GM18909 (cell line): Measurements from ENCODE around the gene SKIL.
"Not testable (repeated sequence)": the region's sequence is repeated elsewhere in the genome, so short reads cannot be mapped to it uniquely, and the experiment has no call there.

Source experiments
- ATAC-seq: cut with Tn5 transposase; IDR thresholded peaks from one replicate; pipeline ENCODE4 v1.9.1; 2021; ENCODE audit warnings: mild to moderate bottlenecking; ENCODE audit not compliant: unreplicated experiment, poor library complexity

Gene SKIL, protein sequence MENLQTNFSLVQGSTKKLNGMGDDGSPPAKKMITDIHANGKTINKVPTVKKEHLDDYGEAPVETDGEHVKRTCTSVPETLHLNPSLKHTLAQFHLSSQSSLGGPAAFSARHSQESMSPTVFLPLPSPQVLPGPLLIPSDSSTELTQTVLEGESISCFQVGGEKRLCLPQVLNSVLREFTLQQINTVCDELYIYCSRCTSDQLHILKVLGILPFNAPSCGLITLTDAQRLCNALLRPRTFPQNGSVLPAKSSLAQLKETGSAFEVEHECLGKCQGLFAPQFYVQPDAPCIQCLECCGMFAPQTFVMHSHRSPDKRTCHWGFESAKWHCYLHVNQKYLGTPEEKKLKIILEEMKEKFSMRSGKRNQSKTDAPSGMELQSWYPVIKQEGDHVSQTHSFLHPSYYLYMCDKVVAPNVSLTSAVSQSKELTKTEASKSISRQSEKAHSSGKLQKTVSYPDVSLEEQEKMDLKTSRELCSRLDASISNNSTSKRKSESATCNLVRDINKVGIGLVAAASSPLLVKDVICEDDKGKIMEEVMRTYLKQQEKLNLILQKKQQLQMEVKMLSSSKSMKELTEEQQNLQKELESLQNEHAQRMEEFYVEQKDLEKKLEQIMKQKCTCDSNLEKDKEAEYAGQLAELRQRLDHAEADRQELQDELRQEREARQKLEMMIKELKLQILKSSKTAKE

DNA sequence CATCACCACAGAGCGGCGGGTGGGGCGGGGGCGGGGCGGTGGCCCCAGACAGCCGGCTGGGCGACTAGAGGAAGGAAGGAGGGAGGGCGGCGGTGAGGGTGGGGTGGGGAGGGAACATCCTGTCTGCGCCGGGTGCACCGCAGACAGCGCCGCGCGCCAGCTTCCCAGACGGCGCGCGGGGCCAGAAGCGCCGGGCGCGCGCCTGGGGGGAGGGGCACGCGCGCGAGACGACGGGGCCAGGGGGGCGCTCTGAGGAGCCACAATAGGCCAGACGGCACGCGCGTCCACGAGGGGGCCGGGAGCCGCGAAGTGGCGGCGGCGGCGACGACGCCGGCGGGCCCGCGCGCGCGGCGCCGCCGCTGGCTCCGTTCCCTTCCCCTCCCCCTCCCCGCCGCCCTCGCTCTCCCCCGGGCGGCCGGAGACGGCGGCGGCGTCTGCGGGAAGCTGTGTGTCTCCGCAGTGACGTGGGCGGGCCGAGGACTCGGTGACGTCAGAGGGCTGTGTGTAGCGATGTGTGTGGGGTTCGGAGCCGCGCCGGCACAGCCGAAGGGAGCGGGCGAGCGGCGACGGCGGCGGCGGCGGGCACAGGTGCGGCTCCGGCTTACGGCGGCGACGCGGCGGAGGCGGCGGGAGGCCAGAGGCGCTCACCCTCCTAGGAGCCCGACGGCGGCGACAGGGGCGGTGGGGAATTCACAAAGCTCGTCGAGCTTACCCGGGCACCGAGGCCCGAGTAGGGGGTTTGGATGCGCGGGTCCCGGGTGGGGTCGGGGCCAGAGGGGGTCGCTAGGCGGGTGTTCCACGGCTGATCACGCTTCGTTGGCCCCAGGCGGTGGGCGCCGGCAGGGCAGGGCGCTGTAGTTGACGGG, at the start of gene SKIL:
Gene SKIL, plus strand, starts transcription at position 540 of the 866 bp plus-strand sequence. CDS start 2,617 bp downstream, outside the sequence.
- ATAC-seq: peak; percentile 65

DNA sequence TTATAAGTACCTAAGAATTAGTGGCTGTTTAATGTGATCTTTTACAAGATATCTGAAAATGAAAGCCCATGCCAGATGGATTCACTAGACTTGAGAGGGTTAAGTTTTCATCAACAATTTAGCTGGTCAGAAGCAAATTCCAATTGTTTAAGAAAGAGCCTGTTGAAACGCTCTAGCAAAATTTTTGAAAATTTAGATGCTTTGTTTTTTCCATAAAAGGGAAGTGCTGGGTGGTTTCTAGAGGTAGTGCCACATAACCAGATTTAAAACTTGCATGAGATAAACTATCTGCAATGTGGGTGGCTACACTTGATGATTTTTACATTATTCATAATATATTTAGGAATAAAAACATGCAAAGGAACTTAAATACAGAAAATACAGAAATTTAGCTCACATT, 48.5 kb upstream of the SKIL start:
- no peak for ATAC-seq

DNA sequence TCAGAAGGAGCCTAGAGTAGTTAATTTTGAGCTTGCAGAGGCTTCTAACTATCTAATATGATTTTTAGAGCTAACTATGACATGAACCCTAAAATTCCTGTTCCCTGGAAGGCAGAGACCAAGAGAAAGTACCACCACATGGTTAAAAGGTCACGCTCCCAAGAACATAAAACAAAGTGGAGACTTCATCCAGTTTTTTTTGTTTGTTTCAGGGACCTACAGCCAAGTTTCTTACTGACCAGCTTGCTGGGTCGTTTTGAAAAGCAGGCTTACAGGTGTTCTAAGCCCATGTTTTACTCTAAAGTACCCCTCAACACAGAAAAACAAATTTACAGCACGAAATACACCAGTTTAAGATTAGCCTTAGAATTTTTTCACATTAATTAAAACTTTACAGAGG, 39.6 kb upstream of the SKIL start:
- ATAC-seq: no peak

DNA sequence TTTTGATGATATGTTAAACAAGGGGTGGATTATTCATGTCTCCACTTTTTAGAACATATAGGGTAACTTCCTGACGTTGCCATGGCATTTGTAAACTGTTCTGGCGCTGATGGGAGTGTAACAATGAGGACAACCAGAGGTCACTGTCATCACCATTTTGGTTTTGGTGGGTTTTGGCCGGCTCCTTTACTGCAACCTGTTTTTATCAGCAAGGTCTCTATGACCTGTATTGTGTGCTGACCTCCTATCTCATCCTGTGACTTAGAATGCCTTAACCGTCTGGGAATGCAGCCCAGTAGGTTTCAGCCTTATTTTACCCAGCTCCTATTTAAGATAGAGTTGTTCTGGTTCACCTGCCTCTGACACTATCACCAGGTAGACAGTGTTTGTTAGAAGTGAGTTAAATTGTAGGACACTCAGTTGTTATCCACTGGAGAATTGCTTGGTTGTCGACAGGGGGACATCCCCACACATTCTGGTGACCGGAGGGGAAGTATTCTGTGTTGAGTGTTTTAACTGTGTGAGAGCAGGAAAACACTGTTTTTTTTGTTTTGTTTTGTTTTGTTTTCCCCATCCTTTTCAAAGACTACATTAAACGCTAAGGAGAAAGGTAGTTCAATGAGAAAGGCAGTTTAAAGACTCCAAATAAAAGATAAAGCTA, 36.9 kb upstream of the SKIL start:
- ATAC-seq: no peak

DNA sequence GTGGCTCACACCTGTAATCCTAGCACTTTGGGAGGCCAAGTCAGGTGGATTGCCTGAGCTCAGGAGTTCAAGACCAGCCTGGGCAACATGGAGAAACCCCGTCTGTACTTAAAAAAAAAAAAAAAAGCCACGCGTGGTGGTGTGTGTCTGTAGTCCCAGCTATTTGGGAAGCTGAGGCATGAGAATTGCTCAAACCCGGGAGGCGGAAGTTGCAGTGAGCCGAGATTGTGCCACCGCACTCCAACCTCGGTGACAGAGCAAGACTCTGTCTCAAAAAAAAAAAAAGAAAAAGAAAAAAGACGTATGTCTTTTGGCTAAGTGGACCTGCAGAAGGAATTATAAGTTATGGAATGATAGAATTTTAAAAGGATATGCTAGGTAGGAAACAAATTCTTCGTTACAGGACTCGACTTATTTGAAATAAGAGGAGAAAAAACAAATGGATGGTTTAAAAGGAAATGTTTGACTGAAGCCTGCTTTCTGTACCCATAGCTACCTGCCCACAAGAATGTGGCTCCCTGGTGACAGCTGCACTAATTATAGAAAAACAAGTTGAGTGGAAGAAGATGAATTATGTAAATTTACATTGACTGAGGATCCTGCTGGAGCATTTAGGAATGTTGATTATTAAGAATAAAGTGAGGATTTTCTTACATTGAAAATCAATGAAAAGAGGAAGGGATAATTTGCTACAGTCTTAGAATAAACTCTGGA, 36.0 kb upstream of the SKIL start:
- ATAC-seq: no peak

DNA sequence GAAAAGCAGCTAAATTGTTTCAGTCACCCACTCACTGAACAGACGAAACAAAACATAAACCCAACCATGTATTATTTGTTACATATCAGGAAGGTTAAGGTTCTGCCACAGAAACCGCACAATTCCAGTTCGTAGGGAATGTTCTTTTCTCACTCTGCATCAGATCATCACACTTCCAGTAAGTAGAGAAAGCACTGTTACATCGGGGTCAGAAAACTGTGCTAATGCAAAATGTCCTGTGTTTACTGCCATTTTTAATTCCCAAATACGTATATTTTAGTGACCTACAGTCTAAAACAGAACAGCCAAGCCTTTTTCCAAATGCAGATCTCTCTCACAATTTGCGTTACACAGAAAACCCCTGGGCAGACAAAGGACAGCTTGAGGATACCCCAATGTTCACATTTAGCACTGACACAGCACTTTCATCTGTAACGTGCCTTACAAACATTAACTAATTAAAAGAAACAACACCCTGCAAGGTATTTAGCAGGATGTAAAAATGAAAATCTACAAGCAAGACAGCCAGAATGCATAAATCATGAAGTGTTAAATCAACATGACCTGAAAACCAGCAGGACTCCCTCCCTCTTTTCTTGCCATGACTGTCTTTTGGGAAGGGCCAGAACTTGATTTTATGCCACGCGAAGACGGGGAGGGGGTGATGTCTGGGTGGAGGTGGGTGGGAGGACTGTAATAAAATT, 34.8 kb upstream of the SKIL start:
- no peak for ATAC-seq

DNA sequence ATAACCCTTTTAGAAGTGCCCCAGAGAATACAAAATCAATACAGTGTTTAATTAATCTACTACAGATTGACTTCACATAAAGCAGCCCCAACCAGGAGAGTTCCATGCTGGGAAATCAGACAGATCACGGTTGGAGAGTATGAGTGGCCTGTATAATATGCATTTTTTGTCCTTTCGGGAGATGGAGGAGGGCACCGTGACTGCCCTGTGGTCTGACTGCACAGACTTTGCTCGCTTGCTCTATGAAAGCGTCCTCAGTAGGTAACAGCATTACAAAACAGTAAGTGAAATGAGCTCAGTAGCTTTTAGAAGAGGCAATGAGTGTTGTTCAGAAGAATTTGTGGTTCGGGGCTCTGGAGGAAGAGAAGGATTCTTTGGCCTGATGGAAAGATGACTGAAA, 34.2 kb upstream of the SKIL start:
- ATAC-seq: no peak

DNA sequence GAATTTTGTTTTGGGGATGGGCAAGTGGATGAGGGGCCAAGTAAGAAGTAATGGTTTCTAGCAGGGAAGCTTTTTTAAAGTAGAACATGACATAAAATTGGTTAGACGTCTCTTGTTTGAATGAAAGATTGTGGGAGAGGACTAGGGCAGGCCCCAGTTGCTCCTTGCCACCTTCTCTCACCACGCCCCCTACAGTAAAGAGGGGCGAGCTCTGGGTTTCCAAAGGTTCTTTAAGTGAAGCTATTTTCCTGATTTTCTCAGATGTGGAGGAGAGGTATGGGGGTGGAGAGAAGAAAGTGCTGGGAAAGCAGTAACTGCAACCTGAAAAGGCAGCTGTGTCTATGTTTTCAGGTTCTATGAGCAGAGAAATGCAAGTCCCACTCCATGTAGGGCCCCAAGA, 32.6 kb upstream of the SKIL start:
- ATAC-seq: no peak

DNA sequence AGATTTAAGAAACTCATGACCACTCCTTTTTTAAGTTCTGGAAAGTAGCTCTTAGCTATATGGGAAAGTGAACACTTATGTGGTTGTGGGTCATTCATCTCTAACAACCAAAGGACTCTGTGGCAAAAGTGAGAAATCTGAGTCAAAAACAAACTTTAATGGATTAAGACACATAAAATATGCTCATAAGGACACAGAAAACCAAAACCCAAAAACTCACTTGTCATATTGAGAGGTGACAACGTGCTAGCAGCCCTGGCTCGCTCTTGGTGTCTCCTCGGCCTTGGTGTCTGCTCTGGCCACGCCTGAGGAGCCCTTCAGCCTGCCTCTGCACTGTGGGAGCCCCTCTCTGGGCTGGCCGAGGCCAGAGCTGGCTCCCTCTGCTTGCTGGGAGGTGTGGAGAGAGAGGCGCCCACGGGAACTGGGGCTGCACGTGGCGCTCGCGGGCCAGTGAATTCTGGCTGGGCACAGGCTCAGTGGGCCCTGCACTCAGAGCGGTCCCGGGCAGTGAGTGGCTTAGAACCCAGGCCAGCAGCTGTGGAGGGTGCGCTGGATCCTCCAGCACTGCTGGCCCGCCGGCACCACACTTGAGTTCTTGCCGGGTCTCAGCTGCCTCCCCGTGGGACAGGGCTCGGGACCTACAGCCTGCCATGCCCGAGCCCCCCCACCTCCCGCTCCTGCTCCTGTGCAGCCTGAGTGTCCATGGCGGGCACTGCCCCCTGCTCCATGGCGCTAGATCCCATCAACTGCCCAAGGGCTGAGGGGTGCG, 30.3 kb upstream of the SKIL start:
- no peak for ATAC-seq

DNA sequence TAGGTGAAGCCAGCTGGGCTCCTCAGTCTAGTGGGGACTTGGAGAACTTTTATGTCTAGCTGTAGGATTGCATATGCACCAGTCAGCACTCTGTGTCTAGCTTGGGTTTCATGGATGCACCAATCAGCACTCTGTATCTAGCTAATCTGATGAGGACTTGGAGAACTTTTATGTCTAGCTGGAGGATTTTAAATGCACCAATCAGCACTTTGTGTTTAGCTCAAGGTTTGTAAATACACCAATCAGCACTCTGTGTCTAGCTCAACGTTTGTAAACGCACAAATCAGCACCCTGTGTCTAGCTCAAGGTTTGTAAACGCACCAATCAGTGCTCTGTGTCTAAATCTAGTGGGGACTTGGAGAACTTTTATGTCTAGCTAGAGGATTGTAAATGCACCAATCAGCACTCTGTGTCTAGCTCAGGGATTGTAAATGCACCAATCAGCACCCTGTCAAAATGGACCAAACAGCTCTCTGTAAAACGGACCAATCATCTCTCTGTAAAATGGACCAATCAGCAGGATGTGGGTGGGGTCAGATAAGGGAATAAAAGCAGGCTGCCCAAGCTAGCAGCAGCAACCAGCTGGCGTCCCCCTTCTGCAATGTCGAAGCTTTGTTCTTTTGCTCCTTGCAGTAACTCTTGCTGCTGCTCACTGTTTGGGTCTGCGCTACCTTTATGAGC, 29.5 kb upstream of the SKIL start:
- ATAC-seq: not testable (repeated sequence)

DNA sequence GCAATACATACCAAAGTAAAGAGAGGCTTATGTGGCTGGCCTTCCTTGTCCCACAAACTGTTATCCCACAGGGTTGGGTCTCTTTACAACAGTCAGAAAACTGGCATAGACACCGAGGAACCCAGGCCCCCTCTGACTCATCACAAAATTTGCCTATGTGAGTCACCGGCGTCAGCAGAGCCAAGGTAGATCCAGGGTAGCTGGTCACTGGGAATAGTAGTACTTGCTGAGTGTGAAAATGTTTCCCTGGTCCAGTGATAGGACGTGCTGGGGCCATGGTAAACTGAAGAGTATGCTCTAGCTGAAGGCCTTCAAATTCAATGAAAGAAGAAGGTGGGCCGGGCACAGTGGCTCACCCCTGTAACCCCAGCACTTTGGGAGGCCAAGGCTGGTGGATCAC, 27.1 kb upstream of the SKIL start:
- ATAC-seq: peak; percentile 39

DNA sequence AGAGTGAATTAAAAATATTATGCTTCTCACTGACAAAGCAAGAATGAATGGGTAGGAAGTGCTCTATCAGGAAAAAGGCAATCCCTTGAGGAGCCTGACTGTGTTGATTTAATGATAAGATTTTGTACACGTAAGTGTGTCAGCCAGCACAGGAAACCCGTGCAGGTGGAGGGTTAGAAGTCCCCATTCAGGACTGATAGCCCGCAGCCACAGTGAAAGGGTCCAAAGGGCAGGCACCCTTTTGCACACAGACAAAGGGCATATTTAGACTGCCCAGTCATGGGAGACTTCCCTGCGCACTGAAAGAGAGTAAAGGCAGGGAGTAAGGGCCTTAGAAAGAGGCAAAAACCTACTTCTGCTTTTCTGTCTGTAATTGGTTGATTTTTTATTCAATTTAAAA, 26.4 kb upstream of the SKIL start:
- peak; percentile 78 for ATAC-seq

DNA sequence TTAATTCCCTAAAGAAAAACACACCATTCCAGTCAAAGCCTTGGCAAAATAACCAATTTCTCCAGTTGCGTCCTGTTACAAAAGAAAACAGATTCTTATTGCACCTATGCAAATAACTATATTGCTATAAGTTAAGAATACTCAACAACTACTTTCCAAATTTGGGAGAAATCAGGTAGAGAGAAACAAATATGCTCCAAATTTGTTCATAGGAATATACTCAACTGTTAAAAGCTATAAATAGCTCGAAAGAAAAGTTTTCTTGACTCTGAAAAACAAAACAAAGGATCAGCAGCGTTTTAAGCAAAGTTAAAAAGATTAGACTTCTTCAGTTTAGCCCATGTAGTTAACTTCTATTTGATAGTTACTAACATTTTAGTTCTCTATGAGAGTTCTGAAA, 20.1 kb upstream of the SKIL start:
- no peak for ATAC-seq

DNA sequence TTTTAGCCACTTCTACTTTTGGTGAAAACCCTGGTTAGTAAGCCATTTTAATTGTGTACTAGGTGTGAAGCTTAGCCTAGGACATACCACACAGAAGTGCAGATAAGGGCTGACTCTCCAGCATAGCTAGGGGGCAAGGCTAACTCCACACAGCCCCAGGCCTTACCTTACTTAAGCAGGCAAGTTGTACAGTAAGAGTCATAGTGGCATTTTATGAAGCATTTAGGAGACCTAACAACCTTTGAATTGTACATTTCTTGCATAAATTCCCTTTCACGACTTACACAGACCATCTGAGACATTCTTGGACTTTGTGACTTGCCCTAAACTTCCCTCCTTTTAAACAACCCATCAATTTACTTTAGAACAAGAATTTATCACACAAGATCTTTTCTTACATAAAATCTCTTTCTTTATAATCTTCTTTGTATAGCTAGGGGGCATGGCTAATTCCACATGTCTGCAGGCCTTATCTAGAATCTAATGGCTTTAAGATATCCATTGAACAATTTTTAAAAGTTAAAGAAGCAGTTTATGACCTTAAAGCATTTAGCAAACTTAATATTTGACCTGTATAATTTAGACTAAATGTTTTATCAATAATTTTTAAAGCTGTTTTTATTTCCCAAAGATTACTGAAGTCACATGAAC, 18.7 kb upstream of the SKIL start:
- no peak for ATAC-seq

DNA sequence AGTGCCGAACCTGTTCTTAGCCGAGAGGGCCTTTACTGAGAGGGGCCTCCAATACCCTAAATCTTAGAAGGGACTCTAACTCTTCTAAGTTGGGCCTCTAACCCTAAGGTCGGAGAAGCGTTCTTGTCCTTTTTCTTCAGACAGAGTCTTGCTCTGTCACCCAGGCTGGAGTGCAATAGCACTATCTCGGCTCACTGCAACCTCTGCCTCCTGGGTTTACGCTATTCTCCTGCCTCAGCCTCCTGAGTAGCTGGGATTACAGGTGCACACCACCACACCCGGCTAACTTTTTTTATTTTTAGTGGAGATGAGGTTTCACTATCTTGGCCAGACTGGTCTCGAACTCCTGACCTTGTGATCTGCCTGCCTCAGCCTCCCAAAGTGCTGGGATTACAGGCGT, 15.2 kb upstream of the SKIL start:
- ATAC-seq: not testable (repeated sequence)

DNA sequence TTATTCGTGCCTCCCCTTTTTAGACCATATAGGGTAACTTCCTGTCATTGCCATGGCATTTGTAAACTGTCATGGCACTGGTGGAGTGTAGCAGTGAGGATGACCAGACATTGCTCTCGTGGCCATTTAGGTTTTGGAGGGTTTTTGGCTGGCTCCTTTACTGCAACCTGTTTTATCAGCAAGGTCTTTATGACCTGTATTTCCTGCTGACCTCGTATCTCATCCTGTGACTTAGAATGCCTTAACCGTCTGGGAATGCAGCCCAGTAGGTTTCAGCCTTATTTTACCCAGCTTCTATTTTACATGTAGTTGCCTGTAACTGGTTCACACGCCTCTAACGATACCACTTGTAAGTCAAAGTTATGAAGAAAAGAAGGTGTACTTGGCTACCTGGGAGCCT, 13.7 kb upstream of the SKIL start:
- ATAC-seq: not testable (repeated sequence)

DNA sequence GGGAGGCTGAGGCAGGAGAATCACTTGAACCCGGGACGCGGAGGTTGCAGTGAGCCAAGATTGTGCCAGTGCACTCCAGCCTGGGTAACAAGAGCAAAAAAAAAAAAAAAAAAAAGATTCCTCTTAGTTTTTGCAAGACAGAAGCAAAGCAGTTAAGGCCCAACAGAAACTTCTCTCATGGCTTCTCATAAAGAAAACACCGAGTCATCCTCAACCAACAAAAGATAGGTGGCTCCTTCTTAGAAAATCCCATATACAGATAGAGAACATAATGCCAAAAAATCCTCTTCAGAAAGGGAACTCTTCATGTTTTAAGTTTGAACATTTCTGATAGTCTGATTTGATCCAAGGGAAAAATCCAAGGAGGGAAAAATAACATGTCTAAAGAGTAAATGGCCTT, 12.5 kb upstream of the SKIL start:
- ATAC-seq: no peak
